ENCODE results near the gene MYZAP. TPM values are rescaled to one million over a fixed set of nuclear protein-coding genes. Genes with fewer than 3 reads are reported as not detected.

MYZAP gene
- total and polyA plus RNA-seq, 2 of the 8 experiments (the other 6 are each of a cell fraction or from before 2014, with no cell fraction given): 0.41 to 0.65 TPM

DNA sequence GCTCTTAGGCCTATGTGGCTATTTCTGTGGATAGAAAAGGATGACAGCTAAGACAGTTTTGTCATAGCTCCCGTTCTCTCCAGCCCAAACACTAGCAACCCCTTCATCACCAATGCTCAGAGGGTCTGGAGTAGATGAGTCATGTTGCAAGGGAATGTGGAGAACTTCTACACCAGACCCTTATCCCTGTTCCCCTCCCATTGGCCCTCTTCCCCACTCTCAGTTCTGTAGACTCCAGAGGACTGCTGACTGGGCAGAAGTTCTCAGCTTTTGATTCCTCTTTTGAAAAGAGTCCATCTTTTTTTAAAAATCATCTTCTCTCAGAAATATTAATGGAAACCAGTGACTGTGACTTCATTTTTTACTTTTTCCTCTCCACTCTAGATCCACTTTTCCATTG is 2.4 kb upstream of the MYZAP start:
- H2AFZ ChIP-seq (ENCODE audit: low read length): no peak overlapping the region
- no peak overlapping the region for H3K4ac ChIP-seq (replicated peaks; ENCODE audit: insufficient read length, low read depth, low read length)
- ChIA-PET POLR2A (ENCODE audit: partially characterized antibody) (interaction anchor here (1.3 kb wide), 1 partner anchor 17 kb away, joined by 3 read pairs; no protein-coding TSS in a partner anchor), CTCF (ENCODE audit: partially characterized antibody) (interaction anchor here (0.6 to 4.4 kb wide), 7 partner anchors 9 to 244 kb away, joined by 3 to 19 read pairs (median 3); no protein-coding TSS in a partner anchor)
- no peaks in the 10 kb centered on the region; the same call in 1 of the 2 replicates for H3K79me1 ChIP-seq (ENCODE audit: low read depth, low read length)
- H4K5ac ChIP-seq (ENCODE audit: insufficient read length, low read depth, low read length): no peak overlapping the region
- no peak overlapping the region for H3K23ac ChIP-seq (ENCODE audit: insufficient read length)
- WGBS, 2 experiments (ENCODE audit: extremely low coverage in 1 of 2, insufficient coverage in 1 of 2, insufficient read length in 1 of 2, insufficient replicate concordance in 2 of 2, low coverage in 1 of 2, low lambda C conversion rate in 2 of 2, missing lambda C conversion rate in 1 of 2): 87% methylated on average over 1 of the region's 1 CpG; no CpG with 5 or more reads in 1 of the 2 experiments
- no peak for FAIRE-seq
- H3K4me2 ChIP-seq (ENCODE audit: insufficient read depth in 1 of 2, low read depth in 2 of 2, low read length in 2 of 2): no peak overlapping the region
- H3K23me2 ChIP-seq (ENCODE audit: low read depth, low read length): peaks cover 5% of the 10 kb centered on the region; the same call in 1 of the 2 replicates
- H2BK15ac ChIP-seq (ENCODE audit: low read length): no peak overlapping the region
- H3K4me3 ChIP-seq (ENCODE audit: extremely low read depth in 1 of 4, insufficient read depth in 2 of 4, low read depth in 3 of 4, low read length in 4 of 4): no peak overlapping the region
- no peaks in the 10 kb centered on the region for H3K9me3 ChIP-seq (ENCODE audit: insufficient read depth in 2 of 2, low read depth in 1 of 2, low read length in 1 of 2)
- no peak overlapping the region for H3K27ac ChIP-seq (ENCODE audit: low read depth, low read length)
- peaks cover 0 to 18% (median 10%) of the 10 kb centered on the region in 4 experiments; a peak in 4 of 7 replicates for H3K27me3 ChIP-seq (replicated peaks in 1 of 4; ENCODE audit: control insufficient read depth in 3 of 4, extremely low read depth in 1 of 4, insufficient read depth in 3 of 4, low read length in 3 of 4)
- H3K9ac ChIP-seq (replicated peaks in 1 of 4; ENCODE audit: extremely low read depth in 1 of 4, low read depth in 3 of 4, low read length in 3 of 4): no peak overlapping the region
- no peak overlapping the region for H4K8ac ChIP-seq (ENCODE audit: extremely low read depth, insufficient read depth, low read length)
- H3K14ac ChIP-seq (ENCODE audit: insufficient read length): no peak overlapping the region
- peaks cover 4 to 7% (median 4%) of the 10 kb centered on the region in 4 experiments; a peak in 6 of 7 replicates for H3K4me1 ChIP-seq (replicated peaks in 1 of 4; ENCODE audit: control insufficient read depth in 3 of 4, insufficient read depth in 4 of 4, low read length in 3 of 4)
- TF ChIP-seq CBX8 (IDR thresholded peaks at IDR 0.05; ENCODE audit: borderline replicate concordance, low read depth, low read length): no peak
- TF ChIP-seq TBP (IDR thresholded peaks at IDR 0.05; ENCODE audit: low read depth, low read length): no peak
- no peak for TF ChIP-seq RAD21 (IDR thresholded peaks at IDR 0.05 in 1 of 2, conservative IDR thresholded peaks at IDR 0.05 in 1 of 2; ENCODE audit: low read depth in 2 of 2, low read length in 2 of 2)
- no peak for TF ChIP-seq SAP30 (IDR thresholded peaks at IDR 0.05; ENCODE audit: insufficient read depth, insufficient replicate concordance, low read length)
- no peak for TF ChIP-seq EP300 (IDR thresholded peaks at IDR 0.05; ENCODE audit: borderline replicate concordance in 1 of 2, low read depth in 2 of 2, low read length in 2 of 2)
- no peak for TF ChIP-seq CHD1 (IDR thresholded peaks at IDR 0.05; ENCODE audit: low read depth, low read length)
- no peak for TF ChIP-seq KDM1A (IDR thresholded peaks at IDR 0.05; ENCODE audit: borderline replicate concordance, low read length)
- TF ChIP-seq SP2 (IDR thresholded peaks at IDR 0.05; ENCODE audit: low read length): no peak
- no peak for TF ChIP-seq CEBPB (IDR thresholded peaks at IDR 0.05; ENCODE audit: low read depth, low read length)
- no peak overlapping the region for H2BK20ac ChIP-seq (ENCODE audit: low read length)
- H3K36me3 ChIP-seq (ENCODE audit: control insufficient read depth in 2 of 4, insufficient read depth in 4 of 4, low read length in 3 of 4): no peaks in the 10 kb centered on the region
- H4K20me1 ChIP-seq (replicated peaks in 1 of 2; ENCODE audit: control insufficient read depth in 1 of 2, insufficient read depth in 2 of 2, low read length in 2 of 2): no peaks in the 10 kb centered on the region
- no peak overlapping the region for H3K18ac ChIP-seq (ENCODE audit: extremely low read depth, low read length)
- no peak overlapping the region for H4K91ac ChIP-seq (replicated peaks; ENCODE audit: insufficient read length, low read length)
- no peak for DNase-seq (ENCODE audit: low read depth in 1 of 2, low spot score in 2 of 2)
- no peak overlapping the region for H2BK5ac ChIP-seq (ENCODE audit: low read depth, low read length)
- no peak overlapping the region for H3K56ac ChIP-seq (replicated peaks; ENCODE audit: insufficient read length, low read depth, low read length)
- H2AK5ac ChIP-seq (ENCODE audit: low read depth, low read length): no peak overlapping the region
- no peak overlapping the region for H2BK12ac ChIP-seq (ENCODE audit: low read depth, low read length)
- H2BK120ac ChIP-seq (replicated peaks; ENCODE audit: low read depth, low read length): no peak overlapping the region
- no peaks in the 10 kb centered on the region for H3K79me2 ChIP-seq (ENCODE audit: control insufficient read depth in 1 of 2, insufficient read depth in 2 of 2, low read length in 2 of 2)

All from H1 (cell line).